Upper lobe of right lung (tissue), 1 donor: Measurements from ENCODE around the gene HIRIP3. TPM values are rescaled to one million over a fixed set of nuclear protein-coding genes. Genes with fewer than 3 reads are reported as not detected.

ENCODE experiments used
- ATAC-seq: fragments of 200-7000 bp; cut with Tn5 transposase; one replicate; pipeline ENCODE4 v1.9.1; 2020; ENCODE audit warnings: mild to moderate bottlenecking, moderate library complexity
- DNase-seq: peaks from one replicate; pipeline ENCODE4 v3.0.0-alpha.2; 2020
- H3K27ac ChIP-seq: fragments of 200-600 bp; one replicate; pipeline ENCODE4 v1.8.0; 2022
- H3K27me3 ChIP-seq: fragments of 200-600 bp; one replicate; pipeline ENCODE4 v1.8.0; 2022; ENCODE audit warnings: mild to moderate bottlenecking
- H3K36me3 ChIP-seq: fragments of 200-600 bp; one replicate; pipeline ENCODE4 v1.8.0; 2022
- H3K4me1 ChIP-seq: fragments of 200-600 bp; one replicate; pipeline ENCODE4 v1.8.0; 2022
- H3K4me3 ChIP-seq: fragments of 200-600 bp; one replicate; pipeline ENCODE4 v1.8.0; 2022; ENCODE audit warnings: mild to moderate bottlenecking
- H3K9me3 ChIP-seq: fragments of 200-600 bp; one replicate; pipeline ENCODE4 v1.8.0; 2022
- CTCF ChIP-seq: fragments of 200-600 bp; IDR thresholded peaks from one replicate; pipeline ENCODE4 v1.8.0; 2022; ENCODE audit warnings: antibody characterized with exemption
- intact Hi-C: fragments of 100-400 bp; cut with DNase I; formaldehyde crosslinking; loops from one replicate; pipeline ENCODE4 v1.11.0; 2022
- total RNA-seq: library from RNA; stranded (reverse); fragmentation: NEBNext Ultra II Directional; extraction: Animal tissue kit (Norgen Biotek cat#: 25700); gene quantifications from one replicate; pipeline ENCODE4 v1.2.1, GENCODE V29; 2021
- donor health status: DM: no; HTN: yes; CAD: no; lungs with severe emphysema.

Gene HIRIP3
- total RNA-seq, 1 donor from 2014 or later = 20.3 TPM

- H3K4me1 ChIP-seq = no peaks in the 10 kb centered on the region
- ATAC-seq (peak; percentile 91), DNase-seq (no peak)
- no peak overlapping the region for H3K27ac ChIP-seq
- no peaks in the 10 kb centered on the region for H3K27me3 ChIP-seq
- intact Hi-C loops = no loop called here
- no peaks in the 10 kb centered on the region for H3K36me3 ChIP-seq
- no peaks in the 10 kb centered on the region for H3K9me3 ChIP-seq
- no peak overlapping the region for H3K4me3 ChIP-seq
- peak; percentile 9 for TF ChIP-seq CTCF
Observed at GRCh38 chr16:29943846-29944799, 51.3 kb downstream of the HIRIP3 start.

Other genes with a start within 250 kb of the HIRIP3 start
- gene C16orf54, start 249.6 kb downstream of the HIRIP3 start, total RNA-seq = 7.3 TPM
- not detected for gene ZG16, start 217.4 kb downstream of the HIRIP3 start, total RNA-seq
- gene KIF22, start 204.9 kb downstream of the HIRIP3 start, total RNA-seq = 19.8 TPM
- gene MAZ, start 189.1 kb downstream of the HIRIP3 start, total RNA-seq = 148 TPM
- 2.7 TPM for gene PRRT2, start 183.4 kb downstream of the HIRIP3 start, total RNA-seq
- gene PAGR1, start 179.5 kb downstream of the HIRIP3 start, total RNA-seq = 15.2 TPM
- 247 TPM for gene MVP, start 175.2 kb downstream of the HIRIP3 start, total RNA-seq
- 83.2 TPM for gene CDIPT, start 132.4 kb downstream of the HIRIP3 start, total RNA-seq
- 11.9 TPM for gene SEZ6L2, start 96.1 kb downstream of the HIRIP3 start, total RNA-seq
- 4.4 TPM for gene ASPHD1, start 95.1 kb downstream of the HIRIP3 start, total RNA-seq
- 23.5 TPM for gene KCTD13, start 69.4 kb downstream of the HIRIP3 start, total RNA-seq
- gene TMEM219, start 33.5 kb downstream of the HIRIP3 start, total RNA-seq = 133 TPM
- gene TAOK2, start 21.7 kb downstream of the HIRIP3 start, total RNA-seq = 75.4 TPM
- 65.3 TPM for gene INO80E, start 624 bp upstream of the HIRIP3 start, total RNA-seq
- gene DOC2A, start 15.4 kb upstream of the HIRIP3 start, total RNA-seq = 2.6 TPM
- not detected for gene C16orf92, start 27.6 kb upstream of the HIRIP3 start, total RNA-seq
- gene TLCD3B, start 35.7 kb upstream of the HIRIP3 start, total RNA-seq = not detected
- gene ALDOA, start 70.1 kb upstream of the HIRIP3 start, total RNA-seq = 689 TPM
- 74.2 TPM for gene PPP4C, start 80.4 kb upstream of the HIRIP3 start, total RNA-seq
- 1.4 TPM for gene TBX6, start 96.3 kb upstream of the HIRIP3 start, total RNA-seq
- gene YPEL3, start 100.6 kb upstream of the HIRIP3 start, total RNA-seq = 93.6 TPM
- 11.5 TPM for gene GDPD3, start 117.9 kb upstream of the HIRIP3 start, total RNA-seq
- gene MAPK3, start 127.6 kb upstream of the HIRIP3 start, total RNA-seq = 93.7 TPM
- gene CORO1A, start 188.0 kb upstream of the HIRIP3 start, total RNA-seq = 70.0 TPM
- gene BOLA2B, start 198.0 kb upstream of the HIRIP3 start, total RNA-seq = 59.3 TPM
- 49.4 TPM for gene SLX1A, start 198.3 kb upstream of the HIRIP3 start, total RNA-seq
- 10.6 TPM for gene SULT1A3, start 203.6 kb upstream of the HIRIP3 start, total RNA-seq